Common myeloid progenitor, CD34-positive (primary cell): Measurements from ENCODE around the gene H1-8.

ENCODE experiments used
- CTCF ChIA-PET: fragments of 350-600 bp; sonication (Branson Sonifier 250); formaldehyde crosslinking; loops from one replicate; lab custom pipeline; 2021; ENCODE audit warnings: antibody characterized with exemption; lab: Charles Lee
- POLR2A ChIA-PET: fragments of 350-600 bp; sonication (Branson Sonifier 250); formaldehyde crosslinking; loops from one replicate; lab custom pipeline; 2021; ENCODE audit warnings: antibody characterized with exemption; lab: Charles Lee
- DNase-seq, 3 donors: peaks; one replicate each; pipeline versions ENCODE4 v3.0.0 to v3.0.0-alpha.2; 2013
- H3K27ac ChIP-seq, 2 experiments: 1 replicate in 1 of 2; 2 replicates in 1 of 2; pipeline ENCODE4 v1.7.0; 2013; ENCODE audit warnings: inconsistent platforms in 2 of 2, low read length in 2 of 2, mild to moderate bottlenecking in 2 of 2, low read depth in 1 of 2, moderate library complexity in 1 of 2; ENCODE audit not compliant: severe bottlenecking in 2 of 2, insufficient read depth in 1 of 2, poor library complexity in 1 of 2
- H3K27me3 ChIP-seq, 5 experiments: replicated peaks in 2 of 5; 1 replicate in 3 of 5; 2 replicates in 2 of 5; pipeline versions ENCODE4 v1.6.1 to v1.7.0; 2013; ENCODE audit warnings: low read length in 4 of 5, mild to moderate bottlenecking in 2 of 5, moderate library complexity in 2 of 5, inconsistent platforms in 1 of 5; ENCODE audit not compliant: insufficient read depth in 5 of 5, control insufficient read depth in 4 of 5
- H3K36me3 ChIP-seq, 4 experiments: 1 replicate in 2 of 4; 2 replicates in 2 of 4; pipeline versions ENCODE4 v1.6.1 to v1.7.0; 2013; ENCODE audit warnings: low read length in 3 of 4, control low read depth in 1 of 4, mild to moderate bottlenecking in 1 of 4; ENCODE audit not compliant: control insufficient read depth in 4 of 4, insufficient read depth in 4 of 4
- H3K4me1 ChIP-seq, 4 experiments: 1 replicate in 3 of 4; 2 replicates in 1 of 4; pipeline versions ENCODE4 v1.6.1 to v1.7.1; 2013; ENCODE audit warnings: low read length in 3 of 4, mild to moderate bottlenecking in 3 of 4, control low read depth in 1 of 4, inconsistent platforms in 1 of 4, moderate library complexity in 1 of 4; ENCODE audit not compliant: control insufficient read depth in 4 of 4, insufficient read depth in 4 of 4; ENCODE audit errors: control extremely low read depth in 1 of 4
- H3K4me3 ChIP-seq, 7 experiments: 1 replicate in 4 of 7; 2 replicates in 3 of 7; pipeline versions ENCODE4 v1.5.1 to v1.7.0; 2013; ENCODE audit warnings: mild to moderate bottlenecking in 7 of 7, low read length in 6 of 7, moderate library complexity in 6 of 7, inconsistent platforms in 2 of 7, low read depth in 2 of 7, control low read depth in 1 of 7; ENCODE audit not compliant: insufficient read depth in 4 of 7, control insufficient read depth in 1 of 7; ENCODE audit errors: extremely low read depth in 1 of 7
- H3K9me3 ChIP-seq, 5 experiments: 1 replicate in 4 of 5; 2 replicates in 1 of 5; pipeline versions ENCODE4 v1.6.1 to v1.7.1; 2013; ENCODE audit warnings: low read length in 4 of 5, mild to moderate bottlenecking in 2 of 5, inconsistent platforms in 1 of 5, low read depth in 1 of 5, moderate library complexity in 1 of 5; ENCODE audit not compliant: control insufficient read depth in 4 of 5, insufficient read depth in 2 of 5; ENCODE audit errors: control extremely low read depth in 1 of 5
- WGBS: methylation state at CpG from one replicate; pipeline ENCODE4 v1.1.5; 2013; ENCODE audit not compliant: insufficient coverage; 5-methylcytosine and 5-hydroxymethylcytosine counted together

H1-8 gene

GRCh38 chr3:129526121-129526900 lies 16.7 kb upstream of the H1-8 start:
- POLR2A ChIA-PET, result interaction anchor here (1.0 kb wide), 1 partner anchor 50 kb away, joined by 3 read pairs; no protein-coding TSS in a partner anchor
- WGBS, result 83% methylated on average over 6 of the region's 12 CpGs
- peak overlapping the region in 1 of 2 experiments; percentile 27 for H3K27ac ChIP-seq

GRCh38 chr3:129527262-129527661 lies 15.7 kb upstream of the H1-8 start:
- H3K36me3 ChIP-seq, result no peaks in the 10 kb centered on the region
- no peak overlapping the region for H3K4me3 ChIP-seq
- no peak overlapping the region for H3K27ac ChIP-seq
- no peak for DNase-seq
- no peaks in the 10 kb centered on the region for H3K27me3 ChIP-seq
- H3K4me1 ChIP-seq, result peaks cover 0 to 20% (median 9%) of the 10 kb centered on the region in 4 experiments
- H3K9me3 ChIP-seq, result no peaks in the 10 kb centered on the region
- 97% methylated on average over 11 of the region's 11 CpGs for WGBS
- POLR2A ChIA-PET, result no interaction called here
- CTCF ChIA-PET, result interaction anchor here (1.7 kb wide), 1 partner anchor 19 kb away, joined by 3 read pairs; no protein-coding TSS in a partner anchor

More at GRCh38 chr3:129526121-129526900, 16.7 kb upstream of the H1-8 start:
- Histone ChIP-seq H3K9me3 (no peaks in the 10 kb centered on the region), H3K4me1 (peaks cover 0 to 20% (median 9%) of the 10 kb centered on the region in 4 experiments), H3K27me3 (no peaks in the 10 kb centered on the region), H3K36me3 (no peaks in the 10 kb centered on the region), H3K4me3 (no peak overlapping the region)
- CTCF ChIA-PET, result interaction anchor here (0.9 to 1.6 kb wide), 3 partner anchors 15 to 143 kb away, joined by 3 to 6 read pairs (median 3); no protein-coding TSS in a partner anchor
- DNase-seq, result peak; percentile 70 to 91 (median 90)

GRCh38 chr3:129528589-129529100 lies 14.3 kb upstream of the H1-8 start, which contains the start of gene RHO:
Gene RHO, plus strand, starts transcription at chr3:129528639. Its CDS starts 95 bp downstream, at chr3:129528734.
- Histone ChIP-seq H3K27ac (no peak within 1 kb of the TSS), H3K27me3 (no peaks in the 10 kb centered on the region), H3K36me3 (no peaks in the 10 kb centered on the region), H3K4me3 (no peak within 1 kb of the TSS), H3K4me1 (peaks cover 0 to 20% (median 9%) of the 10 kb centered on the region in 4 experiments), H3K9me3 (no peaks in the 10 kb centered on the region)
- CTCF ChIA-PET, result interaction anchor here (1.4 to 1.7 kb wide), 2 partner anchors 17 to 25 kb away, joined by 3 to 4 read pairs; no protein-coding TSS in a partner anchor
- WGBS, result 92% methylated on average over 14 of the region's 18 CpGs
- no peak for DNase-seq
- POLR2A ChIA-PET, result no interaction called here

GRCh38 chr3:129529436-129530210 lies 13.4 kb upstream of the H1-8 start:
- POLR2A ChIA-PET, result no interaction called here
- CTCF ChIA-PET, result interaction anchor here (0.6 kb wide), 1 partner anchor 16 kb away, joined by 4 read pairs; no protein-coding TSS in a partner anchor
- WGBS, result 100% methylated on average over 9 of the region's 12 CpGs

GRCh38 chr3:129530251-129530791 lies 12.7 kb upstream of the H1-8 start:
- H3K36me3 ChIP-seq, result no peaks in the 10 kb centered on the region
- CTCF ChIA-PET, result interaction anchor here (0.9 kb wide), 1 partner anchor 66 kb away, joined by 3 read pairs; no protein-coding TSS in a partner anchor

More at GRCh38 chr3:129529436-129530210, 13.4 kb upstream of the H1-8 start:
- Histone ChIP-seq H3K27ac (no peak overlapping the region), H3K4me3 (no peak overlapping the region), H3K9me3 (no peaks in the 10 kb centered on the region), H3K27me3 (no peaks in the 10 kb centered on the region), H3K36me3 (no peaks in the 10 kb centered on the region), H3K4me1 (peaks cover 0 to 20% (median 9%) of the 10 kb centered on the region in 4 experiments)
- no peak for DNase-seq

GRCh38 chr3:129530821-129531220 lies 12.2 kb upstream of the H1-8 start:
- H3K9me3 ChIP-seq, result no peaks in the 10 kb centered on the region
- 97% methylated on average over 13 of the region's 13 CpGs for WGBS
- ChIA-PET POLR2A (no interaction called here), CTCF (interaction anchor here (0.9 kb wide), 1 partner anchor 65 kb away, joined by 3 read pairs; no protein-coding TSS in a partner anchor)
- no peaks in the 10 kb centered on the region for H3K27me3 ChIP-seq
- no peak overlapping the region for H3K4me3 ChIP-seq
- no peak overlapping the region for H3K27ac ChIP-seq
- DNase-seq, result no peak
- H3K36me3 ChIP-seq, result no peaks in the 10 kb centered on the region
- peaks cover 0 to 11% (median 8%) of the 10 kb centered on the region in 4 experiments for H3K4me1 ChIP-seq

More at GRCh38 chr3:129530251-129530791, 12.7 kb upstream of the H1-8 start:
- DNase-seq, result no peak
- Histone ChIP-seq H3K27me3 (no peaks in the 10 kb centered on the region), H3K4me3 (no peak overlapping the region), H3K27ac (no peak overlapping the region), H3K4me1 (peaks cover 0 to 16% (median 9%) of the 10 kb centered on the region in 4 experiments), H3K9me3 (no peaks in the 10 kb centered on the region)
- POLR2A ChIA-PET, result no interaction called here
- WGBS, result 95% methylated on average over 2 of the region's 6 CpGs
